Islet precursor cell (in vitro differentiated cells): ENCODE results near the gene C11orf21.

Experiments used
- DNase-seq: peaks from one replicate; pipeline ENCODE4 v3.0.0-alpha.2; 2018

C11orf21 gene

DNA sequence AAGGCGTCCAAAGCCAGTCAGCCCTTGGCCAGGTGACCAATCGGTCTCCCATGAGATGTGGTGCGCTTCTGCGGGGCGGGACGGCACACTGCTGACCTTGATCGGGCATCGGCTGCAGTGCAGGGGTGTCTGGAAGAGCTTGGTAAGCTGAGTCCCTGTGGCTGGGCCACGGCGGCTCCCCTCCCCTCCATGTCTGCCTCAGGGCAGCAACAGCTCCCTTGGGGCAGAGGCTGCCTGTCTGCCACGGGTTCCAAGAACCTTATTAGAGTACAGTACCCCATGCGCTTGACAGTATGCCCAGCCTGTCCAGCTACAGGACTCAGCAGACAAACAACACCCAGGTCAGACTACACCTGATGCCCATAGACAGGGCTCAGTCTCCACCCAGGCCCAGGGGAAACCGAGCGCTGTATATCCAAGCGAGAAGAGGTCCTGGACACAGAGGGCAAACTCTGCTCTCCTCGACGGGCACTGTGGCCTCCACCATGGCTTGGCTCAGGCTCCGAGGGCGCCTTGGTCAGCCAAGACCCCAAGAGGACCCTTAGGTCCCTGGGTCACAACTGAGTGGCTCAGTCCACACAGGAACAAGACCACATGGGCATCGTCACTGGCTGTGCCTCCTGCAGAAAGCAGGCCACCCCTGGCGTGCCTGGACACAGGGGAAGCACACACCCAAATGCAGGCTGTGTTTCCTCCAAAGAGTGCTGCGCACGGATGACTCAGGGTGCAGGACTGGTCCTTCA, 19.0 kb upstream of the C11orf21 start:
- no peak for DNase-seq

DNA sequence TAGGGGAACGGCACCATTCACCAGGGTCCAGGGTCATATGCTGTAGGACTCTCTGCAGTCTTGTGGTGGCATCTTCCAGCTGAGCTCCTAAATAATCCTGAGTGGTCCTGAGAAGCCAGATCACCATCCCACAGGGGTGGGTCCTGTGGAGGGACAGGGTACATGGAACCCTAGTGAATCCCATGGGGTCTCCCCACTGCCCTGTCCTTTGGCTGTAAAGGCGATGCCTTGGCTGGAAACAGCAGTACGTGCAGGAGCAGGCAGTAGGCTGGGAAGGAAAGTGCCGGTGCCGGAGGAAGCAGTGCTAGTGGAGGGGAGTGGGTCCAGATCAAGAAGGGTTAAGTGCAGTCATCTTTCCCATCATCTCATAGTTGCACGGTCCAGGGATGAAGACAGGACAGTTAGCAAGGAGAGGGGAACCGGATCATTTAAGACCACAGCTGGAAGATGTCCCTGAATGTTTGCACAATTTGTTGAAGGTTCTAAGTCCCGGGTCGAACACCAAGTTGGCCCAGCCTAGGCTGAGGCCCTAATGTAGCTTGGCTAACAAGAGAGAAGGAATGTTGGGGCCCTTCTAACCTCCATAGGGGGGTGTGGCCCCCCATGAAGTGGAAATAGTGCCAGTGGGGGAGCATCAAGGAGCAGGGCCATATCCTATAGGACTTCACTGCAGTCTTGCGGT, 18.2 kb upstream of the C11orf21 start:
- DNase-seq = no peak

DNA sequence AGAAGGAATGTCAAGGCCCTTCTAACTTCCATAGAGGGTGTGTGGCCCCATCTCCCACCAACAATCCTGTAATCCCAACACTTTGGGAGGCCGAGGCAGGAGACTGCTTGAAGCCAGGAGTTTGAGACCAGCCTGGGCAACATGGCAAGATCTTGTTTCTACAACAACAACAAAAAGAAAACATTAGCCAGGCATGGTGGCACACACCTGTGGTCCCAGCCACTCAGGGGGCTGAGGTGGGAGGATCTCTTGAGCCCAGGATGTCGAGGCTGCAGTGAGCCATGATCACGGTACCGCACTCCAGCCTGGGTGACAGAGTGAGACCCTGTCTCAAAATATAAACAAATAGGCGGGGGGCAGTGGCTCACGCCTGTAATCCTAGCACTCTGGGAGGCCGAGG, 17.0 kb upstream of the C11orf21 start:
- DNase-seq = no peak

DNA sequence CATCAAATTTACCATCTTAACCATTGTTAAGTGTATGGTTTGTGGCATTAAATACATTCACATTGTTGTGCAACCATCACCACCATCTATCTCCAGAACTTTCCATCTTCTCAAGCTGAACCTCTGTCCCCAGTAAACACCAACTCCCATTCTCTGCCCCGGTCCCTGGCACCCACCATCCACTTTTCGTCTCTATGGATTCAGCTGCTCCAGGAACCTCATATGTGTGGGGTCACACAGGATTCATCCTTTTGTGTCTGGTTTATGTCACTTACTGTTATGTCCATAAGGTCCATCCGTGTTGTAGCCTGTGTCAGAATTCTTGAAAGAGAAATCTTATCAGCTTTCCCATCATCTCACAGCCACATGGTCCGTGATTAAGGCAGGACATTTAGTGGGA, 16.4 kb upstream of the C11orf21 start:
- DNase-seq = peak; percentile 21

DNA sequence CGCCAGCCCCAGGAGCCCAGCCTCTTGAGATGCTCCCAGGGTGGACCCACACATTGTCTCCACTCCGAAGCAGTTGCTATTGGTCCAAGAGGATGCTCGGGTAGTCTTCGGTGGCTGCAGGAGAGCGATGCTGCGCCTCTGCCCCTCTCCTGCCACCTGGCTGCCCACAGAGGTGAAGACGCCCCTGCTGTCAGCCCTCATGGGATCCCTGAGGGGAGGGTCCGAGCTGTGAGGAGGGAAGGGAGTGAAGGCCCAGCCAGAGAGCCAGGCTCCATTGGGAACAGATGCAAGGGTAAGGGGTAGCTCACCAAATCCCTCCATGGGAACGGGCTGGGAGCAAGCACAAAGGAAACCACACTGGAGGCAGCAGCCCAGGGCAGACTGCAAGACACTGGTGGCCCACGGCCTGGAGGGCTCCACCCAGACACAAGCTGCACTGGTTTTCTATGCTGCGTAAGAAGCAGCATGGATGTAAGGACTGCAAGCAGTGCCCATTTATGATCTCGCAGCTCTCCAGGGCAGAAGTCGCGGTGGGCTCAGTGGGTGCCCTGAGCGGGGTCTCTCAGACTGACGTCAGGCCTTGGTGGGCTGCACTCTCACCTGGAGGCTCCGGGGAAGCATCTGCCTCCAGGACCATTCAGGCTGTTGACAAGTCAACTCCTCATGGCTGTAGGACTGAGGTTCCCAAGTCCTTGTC, 15.8 kb upstream of the C11orf21 start:
- no peak for DNase-seq

DNA sequence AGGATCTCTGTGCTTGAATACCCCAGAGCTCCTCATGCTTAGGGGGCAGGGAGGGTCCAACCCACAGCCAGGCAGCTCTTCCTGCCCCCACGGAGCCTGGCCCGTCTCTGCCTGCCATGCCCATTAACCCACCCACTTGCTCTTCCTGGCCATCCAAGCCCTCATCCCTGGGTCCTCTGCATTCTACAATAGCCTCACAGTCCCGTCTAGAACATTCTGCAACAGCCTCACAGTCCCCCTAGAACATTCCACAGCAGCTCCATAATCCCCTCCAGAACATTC, 15.2 kb upstream of the C11orf21 start:
- peak; percentile 30 for DNase-seq

DNA sequence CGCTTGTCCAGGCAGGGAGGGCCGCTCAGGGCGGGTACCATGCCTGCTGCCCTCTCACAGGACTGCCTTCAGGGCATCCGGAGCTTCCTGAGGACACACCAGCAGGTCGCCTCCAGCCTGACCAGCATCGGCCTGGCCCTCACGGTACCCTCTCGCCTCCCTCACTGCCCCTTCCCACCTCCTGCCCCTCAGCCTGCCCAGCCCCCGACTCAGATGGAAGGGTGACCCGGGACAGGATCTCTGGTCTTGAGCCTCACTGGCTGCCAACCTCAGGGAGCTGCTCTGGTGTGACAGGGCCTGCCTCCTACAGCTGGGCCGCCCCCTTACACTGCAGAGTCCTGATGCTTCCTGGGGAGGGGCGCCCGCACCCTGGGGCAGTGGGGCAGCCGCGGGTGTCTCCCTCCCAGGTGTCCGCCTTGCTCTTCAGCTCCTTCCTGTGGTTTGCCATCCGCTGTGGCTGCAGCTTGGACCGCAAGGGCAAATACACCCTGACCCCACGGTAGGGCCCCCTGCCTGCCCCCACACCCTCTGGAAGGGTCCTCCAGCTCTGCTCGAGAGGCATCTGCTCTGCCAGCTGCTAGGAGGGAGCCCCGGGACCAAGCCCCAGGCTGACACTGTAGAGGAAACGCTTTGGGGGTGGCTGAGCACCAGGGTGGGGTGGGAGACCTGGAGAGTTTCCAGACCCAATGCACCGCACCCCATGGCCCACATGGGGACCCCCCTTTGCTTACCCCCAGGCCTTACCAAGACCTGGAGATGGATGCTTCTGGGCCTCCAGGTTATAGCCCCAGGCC, 14.6 kb upstream of the C11orf21 start:
- peak; percentile 51 for DNase-seq

DNA sequence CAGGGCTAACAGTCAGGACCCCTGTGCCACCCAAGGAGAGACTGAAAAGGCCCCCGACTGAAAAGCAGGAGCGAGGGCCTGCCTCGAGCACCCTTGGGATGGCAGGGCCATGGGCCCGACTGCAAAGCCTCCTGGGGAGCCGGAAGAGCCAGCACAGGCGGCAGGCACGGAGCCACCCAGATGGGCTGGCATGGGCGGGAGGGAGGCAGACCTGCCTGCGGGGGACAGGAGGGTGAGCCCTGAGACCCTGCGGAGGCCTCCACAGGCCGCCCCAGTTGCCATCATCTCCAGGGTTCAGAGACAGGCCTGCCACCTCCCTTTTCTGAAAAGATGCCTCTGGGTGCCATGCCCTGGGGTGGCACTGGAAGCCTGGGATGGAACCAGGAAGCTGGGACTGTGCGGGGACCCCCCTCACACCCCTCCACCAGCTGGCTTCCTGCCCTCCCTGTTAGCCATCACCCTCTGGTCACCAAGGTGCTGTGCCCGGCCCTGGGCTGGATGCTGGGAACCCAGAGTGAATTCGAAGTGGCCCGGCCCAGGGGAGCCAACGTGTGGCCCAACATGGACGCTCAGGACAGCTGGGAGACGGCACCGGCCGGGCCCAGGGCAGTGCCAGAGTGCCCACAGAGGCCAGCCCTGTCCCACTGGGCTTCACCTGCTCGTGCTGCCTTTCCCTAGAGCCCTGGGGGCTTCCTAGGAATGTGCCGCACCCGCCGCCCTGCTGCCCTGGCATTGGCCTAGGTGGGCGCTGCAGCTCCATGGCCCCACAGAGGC, 13.9 kb upstream of the C11orf21 start:
- DNase-seq = no peak

DNA sequence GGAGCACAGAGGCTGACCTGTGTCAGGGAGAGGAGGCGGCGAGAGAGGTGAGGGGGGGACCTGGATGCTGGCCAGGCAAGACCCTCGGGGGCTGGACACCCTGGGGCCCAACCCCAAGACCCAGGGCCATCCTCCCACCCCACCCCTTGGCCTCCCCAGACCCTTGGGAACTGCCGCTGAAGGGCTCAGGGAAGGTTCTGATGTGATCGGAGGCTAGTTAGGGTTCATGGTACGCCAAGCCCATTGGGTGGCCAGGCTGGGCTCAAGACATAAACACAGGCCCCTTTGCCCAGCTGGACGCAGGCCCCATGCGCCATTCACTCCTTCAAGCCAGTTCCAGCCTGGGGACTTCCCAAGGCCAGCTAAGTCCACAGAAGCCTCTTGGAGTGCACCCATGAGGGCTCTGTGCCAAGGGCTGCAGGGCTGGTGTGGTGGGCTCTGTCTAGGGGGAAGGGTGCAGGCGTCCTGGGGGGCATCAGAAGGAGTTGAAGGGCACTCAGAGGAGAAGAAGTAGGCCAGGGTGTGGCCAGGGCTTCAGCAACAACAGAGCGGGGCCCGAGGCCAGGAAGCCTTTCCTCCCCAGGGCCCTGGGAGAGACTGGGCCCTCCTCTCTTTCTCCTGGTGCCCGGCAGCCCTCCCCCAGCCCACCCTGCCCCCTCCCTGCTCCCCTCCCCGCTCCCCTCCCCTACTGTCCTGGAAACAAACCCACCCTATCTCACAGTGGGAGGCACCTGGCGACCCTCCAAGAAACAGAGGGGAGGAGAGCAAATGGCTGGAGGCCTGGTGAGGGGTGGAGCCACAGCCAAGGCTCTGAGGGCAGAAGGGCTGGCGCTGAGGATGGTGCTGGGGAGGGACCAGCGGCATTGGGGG, 13.0 kb upstream of the C11orf21 start:
- no peak for DNase-seq

DNA sequence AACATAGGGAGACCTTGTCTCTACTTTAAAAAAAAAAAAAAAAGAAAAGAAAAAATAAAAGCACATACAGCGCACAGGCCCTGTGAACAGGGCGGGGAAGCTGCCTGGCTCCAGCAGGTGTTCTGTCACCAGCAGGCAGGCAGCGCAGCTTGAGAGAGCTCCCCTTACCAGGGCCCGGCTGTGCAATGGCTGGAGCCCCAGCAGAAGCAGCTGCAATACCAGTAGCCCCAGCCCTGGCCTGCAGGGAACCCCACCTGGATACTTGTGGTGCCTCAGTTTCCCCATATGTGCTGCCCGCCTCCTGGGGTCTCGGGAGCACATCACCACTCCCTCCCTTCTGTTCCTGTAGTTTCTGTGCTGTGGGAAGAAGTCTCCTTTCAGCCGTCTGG, 12.4 kb upstream of the C11orf21 start:
- DNase-seq = no peak

DNA sequence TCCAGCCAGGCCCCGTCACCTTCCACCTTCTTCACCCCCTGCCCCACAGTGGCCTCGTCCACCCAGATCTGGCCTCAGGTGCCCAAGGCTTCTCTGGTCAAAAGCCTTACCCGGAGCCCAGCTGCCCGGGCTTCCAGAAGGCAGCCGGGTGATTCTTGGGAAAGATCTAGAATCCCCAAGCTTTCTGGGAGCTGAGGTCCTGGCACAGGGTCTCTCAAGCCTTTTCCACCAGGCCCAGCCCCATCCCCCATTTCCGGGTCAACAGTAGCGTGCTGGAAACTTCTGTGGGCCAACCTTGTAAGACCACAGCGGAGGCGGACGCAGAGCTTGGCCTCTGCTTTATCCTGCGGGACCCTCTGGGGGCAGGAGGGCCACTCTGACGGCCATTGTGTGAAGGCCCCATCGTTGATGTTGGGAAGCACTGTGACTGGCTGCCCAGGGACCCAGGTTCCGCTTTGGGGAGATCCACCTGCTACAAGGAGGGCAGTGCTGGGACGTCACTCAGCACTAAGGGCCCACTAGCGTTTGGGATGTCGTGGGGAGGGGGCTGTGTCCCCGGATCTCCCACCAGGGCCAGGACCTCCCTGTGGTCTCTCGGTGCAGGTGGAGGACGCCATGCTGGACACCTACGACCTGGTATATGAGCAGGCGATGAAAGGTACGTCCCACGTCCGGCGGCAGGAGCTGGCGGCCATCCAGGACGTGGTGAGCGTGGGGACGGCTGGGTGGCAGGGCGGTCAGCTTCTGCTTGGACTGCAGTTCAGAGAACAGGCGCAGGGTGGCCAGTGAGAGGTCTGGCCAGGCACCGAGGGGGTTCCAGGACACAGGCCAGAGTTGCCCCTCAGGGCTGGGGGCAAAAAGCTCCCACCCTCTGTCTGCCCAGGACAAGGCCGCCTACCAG, 11.6 kb upstream of the C11orf21 start:
- DNase-seq = no peak

DNA sequence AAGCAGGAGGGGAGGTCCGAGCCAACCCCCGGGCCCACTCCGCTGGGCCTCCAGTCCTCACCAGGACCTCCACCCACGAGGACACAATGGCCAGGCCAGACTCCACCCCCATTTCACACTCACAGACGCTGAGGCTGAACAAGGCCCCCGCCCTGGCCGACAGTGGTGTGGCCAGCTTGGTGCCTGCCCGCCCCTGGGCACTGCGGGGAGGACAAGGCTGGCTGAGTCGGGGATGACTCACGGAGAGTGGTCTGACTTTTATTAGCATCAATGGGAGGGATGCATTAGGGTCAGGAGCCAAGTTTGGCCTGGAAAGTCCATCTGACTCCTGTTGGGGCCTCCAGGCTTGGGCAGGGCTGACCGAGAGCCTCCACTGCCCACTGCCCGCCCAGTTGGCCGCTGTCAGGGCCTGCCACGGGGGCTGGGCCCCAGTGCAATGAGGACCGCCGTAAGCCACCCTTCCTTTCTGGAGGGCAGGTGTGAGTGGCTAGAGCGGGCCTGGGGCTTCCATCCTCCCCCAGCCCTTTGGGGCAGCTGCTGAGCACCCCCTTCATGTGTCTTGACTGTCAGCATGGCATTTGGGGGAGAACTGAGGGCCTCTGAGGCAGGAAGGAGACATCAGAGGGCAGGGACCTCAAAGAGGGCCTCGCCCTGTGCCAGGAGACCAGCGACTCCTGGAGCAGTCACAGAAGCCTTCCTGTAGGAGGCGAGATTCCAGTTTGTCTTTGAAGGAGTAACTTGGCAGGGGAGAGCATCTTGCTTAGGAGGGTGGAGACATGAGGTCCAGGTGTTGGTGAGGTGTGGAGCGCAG, 10.7 kb upstream of the C11orf21 start:
- DNase-seq = peak; percentile 77

DNA sequence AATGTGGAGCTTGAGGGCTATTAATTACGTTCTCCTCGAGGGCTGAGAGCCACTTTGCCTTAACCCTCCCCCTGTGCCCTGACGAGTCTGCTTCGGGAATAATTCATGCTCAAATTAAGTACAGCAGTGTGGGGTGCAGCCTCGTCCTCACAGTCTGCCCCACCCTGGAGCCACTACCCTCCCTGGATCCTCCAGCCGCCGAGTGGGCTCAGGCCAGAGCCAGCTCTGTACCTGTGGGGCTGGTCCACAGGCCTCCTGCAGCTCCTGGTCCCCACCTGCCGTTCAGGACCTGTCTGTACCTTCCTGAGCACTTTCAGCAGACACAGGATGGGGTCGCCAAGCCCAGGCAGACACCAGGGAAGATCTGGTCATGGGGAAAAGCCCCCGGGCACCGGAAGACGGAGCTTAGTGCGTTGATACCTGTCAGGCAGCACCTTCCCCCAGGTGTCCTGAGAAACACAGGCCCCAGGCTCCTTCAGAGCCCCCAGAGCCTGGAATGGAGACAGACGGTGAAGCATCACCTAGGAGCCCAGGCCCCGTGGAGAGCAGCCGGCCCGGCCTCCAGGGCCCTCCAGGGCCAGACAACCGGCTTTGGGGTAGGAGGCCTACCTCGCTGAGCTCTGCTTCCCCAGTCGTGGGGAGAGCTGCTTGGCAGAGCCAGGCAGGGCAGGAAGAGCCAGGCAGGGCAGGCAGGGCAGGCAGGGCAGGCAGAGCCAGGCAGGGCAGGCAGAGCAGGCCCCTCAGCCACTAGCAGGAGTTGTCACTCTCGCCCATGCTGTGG, 9.8 kb upstream of the C11orf21 start:
- no peak for DNase-seq

DNA sequence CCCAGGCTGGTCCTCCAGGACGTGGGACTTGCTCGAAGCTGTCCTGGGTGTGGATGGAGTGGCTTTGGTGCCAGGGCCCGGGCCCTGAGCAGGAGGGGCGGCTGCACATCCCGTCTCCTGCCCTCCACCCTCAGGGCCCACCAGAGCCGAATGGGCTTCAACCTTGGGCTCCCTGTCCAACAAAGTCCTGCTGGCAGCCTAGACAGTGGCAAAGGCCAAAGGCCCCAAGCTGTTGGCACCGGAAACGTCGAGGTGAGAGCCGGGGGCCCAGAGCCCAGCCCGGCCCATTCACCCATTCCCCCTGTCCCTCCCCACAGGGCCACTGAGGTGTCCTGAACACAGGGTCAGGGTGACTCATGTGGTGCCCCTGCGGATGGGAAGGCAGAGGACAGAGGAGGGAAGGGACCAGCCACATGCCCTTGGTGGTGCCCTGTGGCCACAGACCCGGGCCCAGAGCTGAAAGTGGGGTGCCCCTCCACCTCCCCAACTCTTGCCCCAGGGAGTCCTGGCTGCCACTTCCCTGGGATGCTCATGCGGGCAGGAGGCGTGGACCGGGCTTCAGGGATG, 9.2 kb upstream of the C11orf21 start:
- DNase-seq = no peak

DNA sequence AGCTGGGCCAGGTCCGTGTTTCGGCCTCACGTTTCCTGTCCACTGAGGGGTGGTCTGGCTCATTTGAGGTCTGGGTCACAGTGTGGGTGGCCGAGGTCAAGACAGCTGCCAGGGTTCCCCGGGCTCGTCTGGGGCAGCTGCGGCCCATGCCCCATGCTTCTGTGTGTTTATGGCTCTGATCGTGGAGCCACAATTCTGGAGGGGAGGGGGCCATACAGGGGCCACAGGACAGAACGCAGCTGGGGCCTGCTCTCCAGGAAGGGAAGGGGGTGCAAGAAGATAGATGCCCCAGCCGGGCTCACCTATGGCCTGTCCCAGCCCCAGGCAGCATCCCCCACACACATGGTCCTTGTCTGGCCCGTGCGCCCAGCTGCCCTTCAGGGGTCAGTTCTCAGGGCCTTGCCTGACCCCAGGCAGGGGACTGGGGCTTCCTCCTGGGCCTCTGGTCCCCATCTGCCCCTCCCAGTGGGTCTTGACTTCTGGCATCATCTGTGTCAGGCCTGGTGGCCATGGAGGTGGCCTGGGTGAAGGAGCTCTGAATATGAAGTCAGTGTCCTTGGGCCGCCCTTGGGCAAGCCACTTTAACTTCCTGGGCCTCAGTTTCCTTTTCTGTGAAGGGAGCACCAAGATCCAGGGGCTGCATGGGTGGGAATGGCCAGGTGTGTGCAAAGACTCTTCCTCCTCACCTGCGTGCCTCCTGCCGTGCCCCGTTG, 8.5 kb upstream of the C11orf21 start:
- DNase-seq = no peak

DNA sequence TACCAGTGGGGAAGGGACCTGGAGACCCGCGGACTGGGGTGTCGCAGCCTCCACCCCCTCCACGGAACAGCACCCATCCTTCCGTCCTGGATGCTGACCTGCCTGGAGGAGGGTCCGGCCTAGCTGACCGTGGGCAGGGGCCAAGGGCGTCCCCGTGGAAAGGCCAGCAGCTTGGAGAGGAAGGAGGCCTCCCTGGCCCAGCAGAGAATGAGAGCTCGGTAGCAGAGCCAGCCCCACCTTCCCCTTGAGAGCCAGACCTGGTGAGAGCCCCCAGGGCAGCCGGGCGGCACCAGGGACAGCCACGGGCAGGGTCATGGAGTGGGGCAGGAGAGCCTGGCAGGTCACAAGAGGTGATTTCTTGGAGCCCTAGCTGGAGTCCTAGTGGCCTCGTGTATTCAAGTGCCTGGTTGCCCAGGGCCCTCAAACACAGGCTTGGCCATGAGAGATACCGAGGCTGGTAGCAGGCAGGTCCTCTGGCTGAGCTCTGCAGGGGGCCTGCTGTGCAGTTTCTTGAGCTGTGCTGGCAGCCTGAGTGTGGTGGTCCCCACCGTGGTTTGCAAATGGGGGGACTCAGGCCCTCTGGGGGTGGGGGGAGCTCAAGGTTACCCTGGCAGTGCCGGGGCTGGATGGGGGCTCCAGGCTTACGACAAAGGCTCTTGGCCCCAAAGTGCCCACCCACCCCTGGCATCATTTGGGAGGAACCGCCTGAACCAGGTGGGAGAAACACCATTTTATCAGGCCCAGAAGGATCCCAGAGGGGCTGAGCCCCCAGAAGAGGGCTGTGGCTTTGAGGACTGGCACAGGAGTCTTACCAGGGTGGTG, 7.7 kb upstream of the C11orf21 start:
- no peak for DNase-seq

DNA sequence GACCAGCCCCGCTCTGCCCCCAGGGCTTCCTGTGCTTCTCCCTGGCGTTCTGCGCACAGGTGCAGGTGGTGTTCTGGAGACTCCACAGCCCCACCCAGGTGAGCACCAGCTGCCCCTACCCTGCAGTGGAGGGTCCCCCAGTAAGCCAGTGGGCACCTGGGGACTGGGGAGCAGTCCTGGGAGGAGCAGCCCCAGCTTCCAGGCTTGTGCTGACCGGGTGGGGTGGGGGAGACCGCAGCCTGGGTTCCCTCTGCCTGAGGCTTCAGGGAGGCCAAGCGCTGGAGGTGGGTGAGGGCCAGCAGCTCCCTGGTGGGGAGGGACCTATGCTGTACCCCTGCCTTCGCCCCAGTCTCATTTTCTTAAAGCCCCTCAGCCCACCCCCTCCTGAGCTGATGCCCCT, 7.0 kb upstream of the C11orf21 start:
- DNase-seq = no peak
